22Rv1 (cell line): ENCODE measurements around the gene MYORG.

ENCODE experiments used
- ZFX ChIP-seq: fragments of 450-650 bp; IDR thresholded peaks from 2 replicates; pipeline ENCODE4 v1.6.1; 2017; ENCODE audit warnings: antibody characterized with exemption, borderline replicate concordance
- TF ChIP-seq, protein P1 (sequence below): fragments of 450-650 bp; IDR thresholded peaks from 2 replicates; pipeline ENCODE4 v1.5.1; 2017; ENCODE audit warnings: mild to moderate bottlenecking

DNA sequence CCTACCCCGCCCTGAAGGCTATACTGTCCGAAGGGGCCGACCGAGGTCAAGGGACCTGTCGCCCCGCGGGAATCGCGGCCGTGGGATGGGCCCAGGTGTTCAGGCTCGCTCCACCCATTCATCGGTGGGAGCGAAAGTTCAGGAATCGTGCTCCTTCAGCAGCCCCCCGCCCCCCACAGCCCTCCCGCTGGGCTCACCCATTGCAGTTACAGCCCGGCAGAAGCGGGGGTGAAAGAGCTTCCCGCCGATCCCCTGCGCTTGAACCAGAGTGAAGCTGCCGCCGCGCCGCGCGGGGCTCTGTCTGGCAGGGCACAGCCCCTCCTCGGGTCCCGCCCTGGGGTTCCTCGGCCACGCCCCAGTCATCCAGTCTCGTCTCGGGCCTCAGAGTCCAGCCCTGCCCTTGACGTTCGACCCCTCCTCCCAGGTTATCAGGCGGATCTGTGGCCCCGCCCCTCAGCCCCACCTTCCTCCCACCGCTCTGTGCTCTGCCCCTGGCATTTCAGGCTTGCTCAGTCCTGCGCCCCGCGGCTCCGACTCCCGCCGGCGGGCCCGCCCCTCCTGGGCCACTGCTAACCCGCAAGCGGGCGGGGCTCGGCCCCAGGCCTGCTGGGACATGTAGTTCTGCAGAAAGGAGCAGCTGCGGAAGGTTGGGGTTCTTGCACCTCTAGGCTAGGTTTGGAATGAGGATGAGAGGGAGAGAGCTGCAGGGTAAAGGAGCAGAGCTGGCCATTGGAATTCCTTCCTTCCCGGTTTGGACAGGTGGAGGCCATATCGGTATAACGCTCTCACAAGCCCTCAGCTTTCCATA, at the start of gene MYORG:
- TF ChIP-seq, protein P1, sequence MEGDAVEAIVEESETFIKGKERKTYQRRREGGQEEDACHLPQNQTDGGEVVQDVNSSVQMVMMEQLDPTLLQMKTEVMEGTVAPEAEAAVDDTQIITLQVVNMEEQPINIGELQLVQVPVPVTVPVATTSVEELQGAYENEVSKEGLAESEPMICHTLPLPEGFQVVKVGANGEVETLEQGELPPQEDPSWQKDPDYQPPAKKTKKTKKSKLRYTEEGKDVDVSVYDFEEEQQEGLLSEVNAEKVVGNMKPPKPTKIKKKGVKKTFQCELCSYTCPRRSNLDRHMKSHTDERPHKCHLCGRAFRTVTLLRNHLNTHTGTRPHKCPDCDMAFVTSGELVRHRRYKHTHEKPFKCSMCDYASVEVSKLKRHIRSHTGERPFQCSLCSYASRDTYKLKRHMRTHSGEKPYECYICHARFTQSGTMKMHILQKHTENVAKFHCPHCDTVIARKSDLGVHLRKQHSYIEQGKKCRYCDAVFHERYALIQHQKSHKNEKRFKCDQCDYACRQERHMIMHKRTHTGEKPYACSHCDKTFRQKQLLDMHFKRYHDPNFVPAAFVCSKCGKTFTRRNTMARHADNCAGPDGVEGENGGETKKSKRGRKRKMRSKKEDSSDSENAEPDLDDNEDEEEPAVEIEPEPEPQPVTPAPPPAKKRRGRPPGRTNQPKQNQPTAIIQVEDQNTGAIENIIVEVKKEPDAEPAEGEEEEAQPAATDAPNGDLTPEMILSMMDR, result no peak
- TF ChIP-seq ZFX, result no peak
